Tibial nerve (tissue), 4 donors: ENCODE results near the gene PTPRG. TPM values are rescaled to one million over a fixed set of nuclear protein-coding genes. Genes with fewer than 3 reads are reported as not detected.

Experiments used
- DNase-seq, 2 donors: peaks; one replicate each; pipeline ENCODE4 v3.0.0-alpha.2; 2019; ENCODE audit warnings: low spot score in 2 of 2
- H3K27ac ChIP-seq, 4 donors: fragments of 200-600 bp; sonication (generic) in 3 of 4; one replicate each; pipeline ENCODE4 v1.5.1; 2017 to 2019; ENCODE audit warnings: mild to moderate bottlenecking in 1 of 4
- H3K27me3 ChIP-seq, 2 donors: fragments of 200-600 bp; sonication (generic) in 1 of 2; one replicate each; pipeline versions ENCODE4 v1.5.1 to v1.6.0; 2017 to 2019
- H3K36me3 ChIP-seq, 3 donors: fragments of 200-600 bp; sonication (generic); one replicate each; pipeline ENCODE4 v1.5.1; 2018 to 2019
- H3K4me1 ChIP-seq, 4 donors: fragments of 200-600 bp; sonication (generic) in 3 of 4; one replicate each; pipeline ENCODE4 v1.5.1; 2017 to 2019
- H3K4me3 ChIP-seq, 4 donors: fragments of 200-600 bp; sonication (generic) in 3 of 4; one replicate each; pipeline ENCODE4 v1.5.1; 2017 to 2019; ENCODE audit warnings: mild to moderate bottlenecking in 1 of 4, moderate library complexity in 1 of 4
- H3K9me3 ChIP-seq, 4 donors: fragments of 200-600 bp; sonication (generic) in 3 of 4; one replicate each; pipeline ENCODE4 v1.5.1; 2017 to 2019
- CTCF ChIP-seq, 5 experiments: fragments of 200-600 bp in 3 of 5; fragments of 450-650 bp in 2 of 5; sonication (generic) in 3 of 5; IDR thresholded peaks; one replicate each; pipeline ENCODE4 v1.5.1; 2016 to 2019; ENCODE audit warnings: antibody characterized with exemption in 5 of 5, mild to moderate bottlenecking in 3 of 5, moderate library complexity in 2 of 5
- EP300 ChIP-seq, 2 donors: sonication (generic); formaldehyde crosslinking; IDR thresholded peaks; one replicate each; pipeline ENCODE4 v1.6.1; 2017; ENCODE audit warnings: antibody characterized with exemption in 2 of 2, mild to moderate bottlenecking in 1 of 2
- POLR2A ChIP-seq, 2 donors: fragments of 450-650 bp; IDR thresholded peaks; one replicate each; pipeline ENCODE4 v1.6.1; 2017; ENCODE audit warnings: antibody characterized with exemption in 2 of 2, mild to moderate bottlenecking in 2 of 2, moderate library complexity in 2 of 2
- WGBS, 2 donors: methylation state at CpG; one replicate each; pipeline ENCODE4 v1.1.5; 2018; 5-methylcytosine and 5-hydroxymethylcytosine counted together
- total RNA-seq, 4 donors: library from RNA; depleted of rRNA; stranded (reverse); fragments of >200 nt; gene quantifications; one replicate each; pipeline ENCODE4 v1.1.0, GENCODE V29; 2016

Gene PTPRG
- total RNA-seq, 4 donors from 2014 or later, result 112 to 174 (median 121) TPM

GRCh38 chr3:61583890-61584875 is 22.8 kb downstream of the PTPRG start:
- H3K27me3 ChIP-seq, result no peaks in the 10 kb centered on the region
- TF ChIP-seq CTCF (IDR thresholded peaks at IDR 0.05) (no peak), EP300 (IDR thresholded peaks at IDR 0.05) (no peak), POLR2A (IDR thresholded peaks at IDR 0.05) (no peak)
- no peak for DNase-seq
- no peaks in the 10 kb centered on the region for H3K36me3 ChIP-seq
- no peak overlapping the region for H3K27ac ChIP-seq
- no peak overlapping the region for H3K4me3 ChIP-seq
- 80 to 81% methylated on average over 10 of the region's 10 CpGs for WGBS, 2 donors
- no peaks in the 10 kb centered on the region for H3K9me3 ChIP-seq
- peaks cover 0 to 12% (median 0%) of the 10 kb centered on the region in 4 donors for H3K4me1 ChIP-seq

GRCh38 chr3:61589856-61590255 is 28.5 kb downstream of the PTPRG start:
- no peaks in the 10 kb centered on the region for H3K9me3 ChIP-seq
- WGBS, 2 donors, result 90 to 92% methylated on average over 5 of the region's 5 CpGs
- no peak for DNase-seq
- H3K36me3 ChIP-seq, result no peaks in the 10 kb centered on the region
- peaks cover 0 to 11% (median 0%) of the 10 kb centered on the region in 4 donors for H3K4me1 ChIP-seq
- H3K27ac ChIP-seq, result no peak overlapping the region
- H3K27me3 ChIP-seq, result no peaks in the 10 kb centered on the region
- no peak overlapping the region for H3K4me3 ChIP-seq
- TF ChIP-seq EP300 (IDR thresholded peaks at IDR 0.05), result no peak
- TF ChIP-seq POLR2A (IDR thresholded peaks at IDR 0.05), result no peak
- TF ChIP-seq CTCF (IDR thresholded peaks at IDR 0.05), result no peak

- no peaks in the 10 kb centered on the region for H3K27me3 ChIP-seq
- no peaks in the 10 kb centered on the region for H3K36me3 ChIP-seq
- peaks cover 0 to 18% (median 2%) of the 10 kb centered on the region in 4 donors for H3K4me1 ChIP-seq
- TF ChIP-seq EP300 (IDR thresholded peaks at IDR 0.05), result no peak
- no peak for TF ChIP-seq CTCF (IDR thresholded peaks at IDR 0.05)
- no peak for TF ChIP-seq POLR2A (IDR thresholded peaks at IDR 0.05)
- no peak overlapping the region for H3K4me3 ChIP-seq
- H3K9me3 ChIP-seq, result no peaks in the 10 kb centered on the region
- DNase-seq, result no peak
- H3K27ac ChIP-seq, result no peak overlapping the region
These were observed 29.9 kb downstream of the PTPRG start for GRCh38 chr3:61591300-61591699.

GRCh38 chr3:61593446-61594029 is 32.2 kb downstream of the PTPRG start:
- H3K4me1 ChIP-seq, result peaks cover 0 to 18% (median 2%) of the 10 kb centered on the region in 4 donors
- WGBS, 2 donors, result 66 to 76% methylated on average over 4 of the region's 4 CpGs

More at GRCh38 chr3:61593446-61594029, 32.2 kb downstream of the PTPRG start:
- no peaks in the 10 kb centered on the region for H3K27me3 ChIP-seq
- no peaks in the 10 kb centered on the region for H3K9me3 ChIP-seq
- DNase-seq, result no peak
- no peak for TF ChIP-seq CTCF (IDR thresholded peaks at IDR 0.05)
- no peak for TF ChIP-seq EP300 (IDR thresholded peaks at IDR 0.05)
- no peak for TF ChIP-seq POLR2A (IDR thresholded peaks at IDR 0.05)
- H3K27ac ChIP-seq, result no peak overlapping the region
- no peaks in the 10 kb centered on the region for H3K36me3 ChIP-seq
- H3K4me3 ChIP-seq, result no peak overlapping the region
